H1 (cell line): ENCODE measurements around the gene PDE2A. TPM values are rescaled to one million over a fixed set of nuclear protein-coding genes. Genes with fewer than 3 reads are reported as not detected.

Source experiments
- CTCF ChIA-PET: fragments of 300-600 bp; sonication (Branson Sonifier 250); formaldehyde crosslinking; loops from one replicate; lab custom pipeline; 2021; ENCODE audit not compliant: partially characterized antibody; lab: Charles Lee
- POLR2A ChIA-PET: fragments of 300-600 bp; sonication (Branson Sonifier 250); formaldehyde crosslinking; loops from one replicate; lab custom pipeline; 2021; ENCODE audit warnings: inconsistent platforms; ENCODE audit not compliant: partially characterized antibody; lab: Charles Lee
- DNase-seq, 2 experiments: peaks; one replicate each; pipeline versions ENCODE4 v3.0.0 to v3.0.0-alpha.2; 2010 to 2022; ENCODE audit warnings: low spot score in 2 of 2, low read depth in 1 of 2, mixed read lengths in 1 of 2
- FAIRE-seq: peaks from 2 replicates; lab custom pipeline; 2011; peaks lifted over from hg19 to GRCh38; lab: Jason Lieb, UNC
- H2AFZ ChIP-seq: 2 replicates; pipeline ENCODE4 v1.8.1; 2012; ENCODE audit warnings: low read length, inconsistent platforms
- H2AK5ac ChIP-seq: 2 replicates; pipeline ENCODE4 v1.6.1; 2013; ENCODE audit warnings: low read depth, low read length
- H2BK120ac ChIP-seq: replicated peaks from 2 replicates; pipeline ENCODE3; 2013; ENCODE audit warnings: low read depth, low read length, inconsistent platforms
- H2BK12ac ChIP-seq: 2 replicates; pipeline ENCODE4 v1.6.1; 2013; ENCODE audit warnings: low read depth, low read length
- H2BK15ac ChIP-seq: 2 replicates; pipeline ENCODE4 v1.6.1; 2013; ENCODE audit warnings: low read length
- H2BK20ac ChIP-seq: 2 replicates; pipeline ENCODE4 v1.6.1; 2013; ENCODE audit warnings: low read length
- H2BK5ac ChIP-seq: 2 replicates; pipeline ENCODE4 v1.6.1; 2013; ENCODE audit warnings: low read depth, low read length
- H3K14ac ChIP-seq: 2 replicates; pipeline ENCODE4 v1.6.1; 2013; ENCODE audit warnings: inconsistent platforms; ENCODE audit not compliant: insufficient read length
- H3K18ac ChIP-seq: 2 replicates; pipeline ENCODE4 v1.6.1; 2013; ENCODE audit warnings: low read length; ENCODE audit errors: extremely low read depth
- H3K23ac ChIP-seq: 2 replicates; pipeline ENCODE4 v1.6.1; 2013; ENCODE audit warnings: inconsistent platforms; ENCODE audit not compliant: insufficient read length
- H3K23me2 ChIP-seq: 2 replicates; pipeline ENCODE4 v1.6.1; 2013; ENCODE audit warnings: low read depth, low read length
- H3K27ac ChIP-seq: 2 replicates; pipeline ENCODE4 v1.6.1; 2011; ENCODE audit warnings: low read depth, low read length, inconsistent platforms
- H3K27me3 ChIP-seq, 4 experiments: replicated peaks in 1 of 4; 1 replicate in 1 of 4; 2 replicates in 3 of 4; pipeline versions ENCODE4 v1.6.1 to v1.8.1; 2011 to 2013; ENCODE audit warnings: low read length in 3 of 4, mild to moderate bottlenecking in 3 of 4, inconsistent platforms in 2 of 4, mixed read lengths in 2 of 4, moderate library complexity in 1 of 4; ENCODE audit not compliant: control insufficient read depth in 3 of 4, insufficient read depth in 3 of 4; ENCODE audit errors: extremely low read depth in 1 of 4
- H3K36me3 ChIP-seq, 4 experiments: 2 replicates each; pipeline versions ENCODE4 v1.6.1 to v1.8.1; 2011 to 2013; ENCODE audit warnings: mild to moderate bottlenecking in 4 of 4, low read length in 3 of 4, moderate library complexity in 2 of 4, control low read depth in 1 of 4, inconsistent platforms in 1 of 4; ENCODE audit not compliant: insufficient read depth in 4 of 4, control insufficient read depth in 2 of 4
- H3K4ac ChIP-seq: replicated peaks from 2 replicates; pipeline ENCODE3; 2013; ENCODE audit warnings: low read length, low read depth, mixed read lengths, inconsistent platforms; ENCODE audit not compliant: insufficient read length
- H3K4me1 ChIP-seq, 4 experiments: replicated peaks in 1 of 4; 1 replicate in 1 of 4; 2 replicates in 3 of 4; pipeline versions ENCODE4 v1.6.1 to v1.8.1; 2011 to 2013; ENCODE audit warnings: low read length in 3 of 4, inconsistent platforms in 2 of 4, mixed read lengths in 1 of 4; ENCODE audit not compliant: insufficient read depth in 4 of 4, control insufficient read depth in 3 of 4
- H3K4me2 ChIP-seq, 2 experiments: 2 replicates each; pipeline versions ENCODE4 v1.6.1 to v1.8.1; 2011 to 2013; ENCODE audit warnings: low read depth in 2 of 2, low read length in 2 of 2, control low read depth in 1 of 2, inconsistent platforms in 1 of 2, mild to moderate bottlenecking in 1 of 2; ENCODE audit not compliant: insufficient read depth in 1 of 2
- H3K4me3 ChIP-seq, 4 experiments: fragments of 200-600, 300-600 bp in 1 of 4; sonication (generic), shearing (Covaris generic), sonication (Bioruptor Twin) in 1 of 4; 2 replicates each; pipeline versions ENCODE4 v1.5.1 to v1.8.1; 2011 to 2016; ENCODE audit warnings: low read length in 4 of 4, low read depth in 3 of 4, control low read depth in 2 of 4, inconsistent platforms in 2 of 4, mild to moderate bottlenecking in 2 of 4, mixed read lengths in 1 of 4, moderate library complexity in 1 of 4; ENCODE audit not compliant: insufficient read depth in 2 of 4; ENCODE audit errors: extremely low read depth in 1 of 4
- H3K56ac ChIP-seq: replicated peaks from 2 replicates; pipeline ENCODE3; 2013; ENCODE audit warnings: low read depth, mild to moderate bottlenecking, mixed read lengths, low read length, inconsistent platforms; ENCODE audit not compliant: insufficient read length
- H3K79me1 ChIP-seq: 2 replicates; pipeline ENCODE4 v1.6.1; 2013; ENCODE audit warnings: low read depth, low read length, control low read depth
- H3K79me2 ChIP-seq, 2 experiments: 2 replicates each; pipeline versions ENCODE4 v1.6.1 to v1.8.1; 2012 to 2013; ENCODE audit warnings: low read length in 2 of 2, mild to moderate bottlenecking in 2 of 2, inconsistent platforms in 1 of 2; ENCODE audit not compliant: insufficient read depth in 2 of 2, control insufficient read depth in 1 of 2
- H3K9ac ChIP-seq, 4 experiments: replicated peaks in 1 of 4; 1 replicate in 1 of 4; 2 replicates in 3 of 4; pipeline versions ENCODE4 v1.6.1 to v1.8.1; 2011 to 2013; ENCODE audit warnings: low read depth in 3 of 4, low read length in 3 of 4, control low read depth in 2 of 4, mild to moderate bottlenecking in 2 of 4, moderate library complexity in 2 of 4, inconsistent platforms in 1 of 4; ENCODE audit errors: extremely low read depth in 1 of 4
- H3K9me3 ChIP-seq, 2 experiments: 2 replicates each; pipeline versions ENCODE4 v1.6.1 to v1.8.1; 2012 to 2013; ENCODE audit warnings: mild to moderate bottlenecking in 2 of 2, moderate library complexity in 2 of 2, control low read depth in 1 of 2, inconsistent platforms in 1 of 2, low read depth in 1 of 2, low read length in 1 of 2, mixed read lengths in 1 of 2; ENCODE audit not compliant: insufficient read depth in 2 of 2
- H4K20me1 ChIP-seq, 2 experiments: replicated peaks in 1 of 2; 2 replicates each; pipeline versions ENCODE3 to v1.8.1; 2011 to 2013; ENCODE audit warnings: inconsistent platforms in 2 of 2, low read length in 2 of 2, mild to moderate bottlenecking in 1 of 2; ENCODE audit not compliant: insufficient read depth in 2 of 2, control insufficient read depth in 1 of 2
- H4K5ac ChIP-seq: 2 replicates; pipeline ENCODE4 v1.6.1; 2013; ENCODE audit warnings: low read length, low read depth, mixed read lengths, inconsistent platforms; ENCODE audit not compliant: insufficient read length
- H4K8ac ChIP-seq: 2 replicates; pipeline ENCODE4 v1.8.0; 2013; ENCODE audit warnings: mild to moderate bottlenecking, moderate library complexity, low read length, inconsistent platforms; ENCODE audit not compliant: insufficient read depth; ENCODE audit errors: extremely low read depth
- H4K91ac ChIP-seq: replicated peaks from 2 replicates; pipeline ENCODE3; 2013; ENCODE audit warnings: low read length, mixed read lengths, inconsistent platforms; ENCODE audit not compliant: insufficient read length
- CBX5 ChIP-seq: fragments of 300-800, 300-1000 bp; sonication (generic); IDR thresholded peaks from 2 replicates; pipeline ENCODE4 v1.7.1; 2016; ENCODE audit warnings: antibody characterized with exemption, low read length, low read depth
- FOSL1 ChIP-seq: IDR thresholded peaks from 2 replicates; pipeline ENCODE4 v1.6.1; 2011; ENCODE audit warnings: mild to moderate bottlenecking, low read depth, low read length, moderate library complexity; ENCODE audit not compliant: insufficient read depth
- KDM1A ChIP-seq: fragments of 200-600, 300-600 bp; sonication (generic); IDR thresholded peaks from 2 replicates; pipeline ENCODE4 v1.7.1; 2016; ENCODE audit warnings: mild to moderate bottlenecking, low read length, borderline replicate concordance
- RXRA ChIP-seq: IDR thresholded peaks from 2 replicates; pipeline ENCODE4 v1.6.1; 2011; ENCODE audit warnings: low read depth, mild to moderate bottlenecking, low read length, moderate library complexity; ENCODE audit not compliant: insufficient read depth
- SUZ12 ChIP-seq: fragments of 200-600 bp; sonication (generic); IDR thresholded peaks from 2 replicates; pipeline ENCODE4 v1.6.1; 2012; ENCODE audit warnings: mild to moderate bottlenecking, inconsistent platforms, low read length, moderate library complexity, mixed read lengths
- TAF7 ChIP-seq: optimal IDR thresholded peaks from 2 replicates; pipeline ENCODE3; 2011; ENCODE audit warnings: low read depth, mild to moderate bottlenecking, inconsistent platforms, low read length, moderate library complexity, borderline replicate concordance
- YY1 ChIP-seq: IDR thresholded peaks from 2 replicates; pipeline ENCODE4 v1.6.1; 2011; ENCODE audit warnings: low read depth, mild to moderate bottlenecking, low read length
- WGBS, 2 experiments: shearing (Covaris generic) in 1 of 2; methylation state at CpG; one replicate each; pipeline versions ENCODE4 v1.1.6 to v1.1.7; 2013 to 2015; ENCODE audit warnings: low lambda C conversion rate in 2 of 2, mixed read lengths in 2 of 2, inconsistent platforms in 1 of 2, low coverage in 1 of 2, missing lambda C conversion rate in 1 of 2; ENCODE audit not compliant: insufficient replicate concordance in 2 of 2, insufficient coverage in 1 of 2, insufficient read length in 1 of 2; ENCODE audit errors: extremely low coverage in 1 of 2, missing lambda C conversion rate in 1 of 2; 5-methylcytosine and 5-hydroxymethylcytosine counted together
- polyA plus RNA-seq, 7 experiments: library from polyadenylated mRNA; depleted of rRNA in 3 of 7; stranded (reverse) in 5 of 7; unstranded in 2 of 7; fragments of >200 nt in 5 of 7; fragments of 200-250 nt in 2 of 7; gene quantifications; 1 replicate in 5 of 7; 2 replicates in 1 of 7; 4 replicates in 1 of 7; pipeline versions ENCODE4 v1.2.1 to v1.2.3, GENCODE V29; 2011 to 2013; ENCODE audit warnings: missing spikeins in 2 of 7, mixed read lengths in 2 of 7
- total RNA-seq: library from RNA; stranded (reverse); fragmentation: NEBNext Ultra II Directional; extraction: Animal tissue kit (Norgen Biotek cat#: 25700); gene quantifications from 2 replicates; pipeline ENCODE4 v1.2.1, GENCODE V29; 2021
- TF ChIP-seq, protein P1 (sequence below): IDR thresholded peaks from 2 replicates; pipeline ENCODE4 v1.6.1; 2011; ENCODE audit warnings: low read length, improper control_type of control experiment

Gene PDE2A
- total and polyA plus RNA-seq, 2 of the 8 experiments (the other 6 are each of a cell fraction or from before 2014, with no cell fraction given): 3.4 to 7.1 TPM

DNA sequence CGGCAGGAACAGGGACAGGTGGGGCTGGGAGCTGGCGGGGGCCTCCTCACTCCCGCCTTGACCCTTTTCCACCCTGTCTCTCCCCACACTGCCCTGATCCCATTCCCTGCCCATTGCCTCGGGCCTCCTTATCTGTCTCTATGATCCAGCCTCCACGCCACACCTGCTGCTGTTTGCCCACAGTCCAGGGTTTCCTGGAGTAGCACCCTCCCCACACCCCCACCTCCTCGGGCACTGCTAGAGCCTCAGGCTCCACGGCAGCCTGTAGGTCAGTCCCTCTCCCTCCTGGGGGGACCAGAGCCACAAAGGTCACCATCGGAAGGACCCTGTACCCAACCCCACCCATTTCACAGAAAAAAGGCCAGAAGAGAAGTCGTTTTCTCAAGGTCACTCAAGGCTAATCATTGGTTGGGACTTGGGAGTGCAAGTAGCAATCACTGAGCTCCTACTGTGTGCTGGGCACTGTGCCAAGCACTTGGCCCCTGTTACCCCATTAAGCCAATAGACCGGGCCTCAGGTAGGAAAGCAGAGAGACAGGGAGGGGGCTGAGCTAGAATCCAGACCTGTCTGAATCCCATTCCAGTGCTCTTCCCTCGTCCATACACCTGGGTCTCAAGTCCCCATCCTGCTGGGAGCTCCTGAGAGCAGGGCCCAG, 71.8 kb downstream of the PDE2A start:
- no peaks in the 10 kb centered on the region for H3K23me2 ChIP-seq

More for the DNA sequence above, 71.8 kb downstream of the PDE2A start:
- Histone ChIP-seq H3K9ac (no peak overlapping the region), H2BK120ac (no peak overlapping the region), H3K4me3 (no peak overlapping the region), H3K4me2 (no peak overlapping the region), H3K79me2 (no peaks in the 10 kb centered on the region), H3K18ac (no peak overlapping the region), H4K5ac (no peak overlapping the region), H3K27me3 (peaks cover 0 to 11% (median 2%) of the 10 kb centered on the region in 4 experiments; a peak in 2 of 7 replicates), H2AFZ (no peak overlapping the region), H3K56ac (no peak overlapping the region), H3K36me3 (no peaks in the 10 kb centered on the region), H3K14ac (no peak overlapping the region), H3K9me3 (no peaks in the 10 kb centered on the region), H4K91ac (no peak overlapping the region), H2BK20ac (no peak overlapping the region), H3K79me1 (no peaks in the 10 kb centered on the region), H3K4ac (no peak overlapping the region), H2BK15ac (no peak overlapping the region), H4K8ac (no peak overlapping the region), H2AK5ac (no peak overlapping the region), H3K4me1 (peaks cover 0 to 12% (median 4%) of the 10 kb centered on the region in 4 experiments; a peak in 6 of 7 replicates), H4K20me1 (no peaks in the 10 kb centered on the region), H2BK5ac (no peak overlapping the region), H3K23ac (no peak overlapping the region), H2BK12ac (no peak overlapping the region), H3K27ac (no peak overlapping the region)
- FAIRE-seq (no peak), DNase-seq (no peak)
- TF ChIP-seq, protein P1, sequence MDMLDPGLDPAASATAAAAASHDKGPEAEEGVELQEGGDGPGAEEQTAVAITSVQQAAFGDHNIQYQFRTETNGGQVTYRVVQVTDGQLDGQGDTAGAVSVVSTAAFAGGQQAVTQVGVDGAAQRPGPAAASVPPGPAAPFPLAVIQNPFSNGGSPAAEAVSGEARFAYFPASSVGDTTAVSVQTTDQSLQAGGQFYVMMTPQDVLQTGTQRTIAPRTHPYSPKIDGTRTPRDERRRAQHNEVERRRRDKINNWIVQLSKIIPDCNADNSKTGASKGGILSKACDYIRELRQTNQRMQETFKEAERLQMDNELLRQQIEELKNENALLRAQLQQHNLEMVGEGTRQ: no peak
- TF ChIP-seq KDM1A (no peak), TAF7 (no peak), CBX5 (no peak), SUZ12 (no peak), RXRA (no peak), FOSL1 (no peak), YY1 (no peak)
- ChIA-PET CTCF (interaction anchor here (1.0 to 21.9 kb wide), 9 partner anchors 8 to 153 kb away, joined by 3 to 624 read pairs (median 10); partner anchors contain the start of gene PDE2A), POLR2A (interaction anchor here (0.7 to 1.4 kb wide), 3 partner anchors 14 to 24 kb away, joined by 3 to 5 read pairs (median 4); no protein-coding TSS in a partner anchor)
- WGBS, 2 experiments: 88% methylated on average over 11 of the region's 11 CpGs; no CpG with 5 or more reads in 1 of the 2 experiments
